Renal pelvis (tissue), 4 donors: ENCODE data around the gene EZR. TPM values are rescaled to one million over a fixed set of nuclear protein-coding genes. Genes with fewer than 3 reads are reported as not detected.

Experiments used
- DNase-seq: peaks from one replicate; pipeline ENCODE4 v3.0.0-alpha.2; 2013
- polyA plus RNA-seq, 3 donors: library from polyadenylated mRNA; unstranded; fragments of 120-200 nt; gene quantifications; one replicate each; pipeline ENCODE4 v1.2.1, GENCODE V29; 2013; ENCODE audit not compliant: insufficient read length in 3 of 3

Gene EZR
- polyA plus RNA-seq, 3 donors = 256 to 292 (median 274) TPM

DNA sequence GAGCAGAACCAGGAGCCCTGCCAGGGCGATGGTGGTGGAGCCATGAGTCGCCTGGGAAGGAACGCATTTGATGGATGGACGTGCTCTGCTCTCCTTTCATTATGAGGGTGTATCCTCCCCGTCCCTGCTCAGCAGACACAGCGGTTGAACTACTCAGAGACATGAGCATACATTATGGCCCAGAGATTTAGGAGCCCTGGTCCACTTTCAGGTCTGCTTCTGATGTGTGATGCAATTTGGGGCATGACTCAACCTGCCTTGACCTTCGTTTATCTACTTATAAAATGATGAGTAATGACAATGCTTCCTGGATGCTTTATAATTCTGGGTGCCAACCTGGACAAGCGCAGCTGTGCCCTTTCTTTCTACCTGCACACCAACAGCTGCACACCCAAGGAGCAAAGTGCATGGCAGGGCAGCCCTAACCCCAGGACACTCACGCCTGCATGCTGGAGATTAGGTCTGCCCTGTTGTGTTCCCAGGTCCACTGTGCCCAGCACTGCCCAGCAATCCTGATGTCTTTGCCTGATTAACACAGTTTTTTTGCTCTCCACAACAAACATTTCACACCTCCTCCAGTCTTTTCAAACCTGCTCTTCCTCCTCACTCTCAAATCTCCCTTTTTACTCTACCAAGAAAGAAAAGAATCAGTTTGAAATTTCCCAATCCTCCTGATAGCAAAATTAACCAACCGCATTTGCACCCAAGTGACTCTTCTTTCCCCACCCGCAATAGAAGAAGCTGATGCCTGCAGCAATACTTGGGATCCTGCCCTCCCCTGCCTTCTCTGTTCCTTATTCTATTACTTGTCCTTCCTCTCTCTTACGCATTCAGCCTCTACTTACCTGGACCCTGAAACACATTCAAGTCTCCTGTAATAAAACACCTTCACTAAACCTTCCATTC is 81.2 kb downstream of the EZR start:
- no peak for DNase-seq

DNA sequence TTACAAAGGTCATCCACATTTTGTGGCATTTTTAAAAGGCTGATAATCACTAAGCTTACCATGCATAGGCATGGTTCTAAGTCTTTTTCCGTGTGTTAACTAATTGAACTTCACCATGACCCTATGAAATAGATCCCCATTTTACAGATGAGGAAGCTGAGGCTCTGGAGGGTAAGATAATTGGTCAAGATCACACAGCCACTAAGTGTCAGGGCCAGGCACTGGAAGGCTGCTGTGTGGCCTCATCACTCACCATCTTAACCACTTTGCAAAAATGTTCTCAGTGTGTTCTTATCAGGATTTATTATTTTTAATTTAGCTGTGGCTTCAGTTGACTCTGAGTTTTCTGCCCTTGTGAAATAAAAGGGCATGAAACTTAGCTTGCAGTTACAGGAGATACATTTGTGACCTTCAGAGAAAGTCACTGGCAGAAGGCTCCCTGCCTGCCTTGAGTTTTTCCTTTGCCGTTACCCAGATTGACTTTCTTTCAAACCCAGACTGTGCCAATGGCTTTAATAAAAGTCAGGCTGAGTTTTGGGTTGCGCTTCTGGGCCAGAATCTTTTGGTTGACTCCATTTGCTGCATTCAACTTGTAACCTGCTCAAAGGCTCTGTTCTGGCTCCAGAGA is 82.0 kb downstream of the EZR start:
- no peak for DNase-seq

DNA sequence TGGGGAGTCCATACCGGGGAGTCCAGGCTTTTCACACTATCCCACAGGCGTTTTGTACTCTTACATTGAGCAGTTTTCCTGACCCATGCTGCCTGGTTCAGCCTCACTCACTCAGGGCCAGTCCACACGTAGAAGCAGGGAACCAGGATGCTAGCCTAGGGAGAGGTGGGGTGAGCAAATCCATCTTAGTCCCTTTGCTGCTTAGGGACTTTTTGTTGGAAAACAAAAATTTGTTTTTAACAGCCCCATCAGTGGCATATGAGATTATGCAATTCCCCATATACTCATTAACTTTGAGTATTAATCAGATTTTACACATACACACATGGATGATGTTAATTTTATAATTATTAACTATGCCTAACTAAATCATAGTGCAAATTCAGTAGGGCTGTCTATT is 84.2 kb downstream of the EZR start:
- DNase-seq = no peak

DNA sequence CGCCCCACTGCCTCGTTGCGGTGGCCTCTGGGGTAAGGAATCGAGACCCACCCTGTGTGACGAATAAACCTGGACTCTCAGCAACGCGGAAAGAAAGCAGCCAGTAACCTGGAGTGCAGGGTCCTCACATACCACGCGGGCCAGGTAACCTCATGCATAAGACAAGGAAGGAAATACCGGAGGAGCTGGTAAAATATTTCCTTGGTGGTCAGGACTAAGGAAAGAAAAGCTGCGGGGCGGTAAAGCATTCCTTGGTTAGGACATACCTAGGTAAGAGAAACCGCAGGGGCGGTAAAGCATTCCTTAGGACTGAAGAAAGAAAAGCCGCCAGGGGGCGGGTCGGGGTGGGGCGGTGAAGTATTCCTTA is 88.6 kb downstream of the EZR start:
- no peak for DNase-seq

DNA sequence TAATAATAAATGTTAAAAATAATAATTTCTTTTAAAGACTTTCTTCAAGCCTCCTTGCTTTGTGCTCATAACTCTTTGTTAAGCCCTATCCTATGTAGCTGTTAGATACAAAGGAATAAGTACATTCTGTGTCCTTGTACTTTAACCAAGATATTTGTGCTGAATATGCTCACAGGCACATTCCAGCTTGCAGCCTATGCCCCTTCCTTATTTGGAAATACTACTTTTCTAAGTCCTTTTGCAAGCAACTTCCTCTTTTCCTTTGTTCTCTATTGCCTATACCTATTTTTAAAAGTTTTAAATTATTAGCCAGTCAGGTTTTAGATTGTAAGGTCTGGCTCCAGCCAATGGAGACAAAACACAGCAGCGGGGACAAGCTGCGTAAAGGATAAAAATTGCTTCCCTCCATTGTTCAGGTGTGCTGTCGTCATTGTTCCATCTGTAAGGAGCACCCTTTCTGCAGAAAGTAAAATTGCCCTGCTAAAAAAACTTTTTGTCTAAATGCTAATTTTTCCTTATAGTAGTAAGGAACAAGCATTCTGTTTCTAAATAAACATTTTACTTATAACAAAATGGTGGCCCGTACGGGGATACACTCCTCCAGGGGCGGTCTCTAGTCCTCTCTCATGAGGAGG is 89.1 kb downstream of the EZR start:
- no peak for DNase-seq

DNA sequence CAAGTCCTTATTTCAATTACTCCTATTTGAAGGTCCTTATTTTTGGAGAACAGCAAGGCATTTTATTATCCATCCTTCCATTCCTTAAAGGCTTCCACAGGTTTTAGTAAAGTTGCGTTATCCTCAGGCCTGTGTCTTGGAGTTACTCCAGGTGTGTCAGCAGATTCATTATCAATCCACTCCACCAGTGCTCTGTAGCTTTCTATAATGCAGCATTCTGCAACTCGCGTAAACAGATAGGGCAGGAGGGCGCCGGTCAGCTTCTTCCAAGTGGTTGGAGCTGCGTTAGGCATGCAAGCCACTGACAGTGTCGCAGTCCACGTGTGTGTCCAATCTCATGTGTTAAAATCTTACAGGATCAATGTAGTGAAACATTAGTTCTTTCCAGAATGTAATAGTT is 93.5 kb downstream of the EZR start:
- no peak for DNase-seq

DNA sequence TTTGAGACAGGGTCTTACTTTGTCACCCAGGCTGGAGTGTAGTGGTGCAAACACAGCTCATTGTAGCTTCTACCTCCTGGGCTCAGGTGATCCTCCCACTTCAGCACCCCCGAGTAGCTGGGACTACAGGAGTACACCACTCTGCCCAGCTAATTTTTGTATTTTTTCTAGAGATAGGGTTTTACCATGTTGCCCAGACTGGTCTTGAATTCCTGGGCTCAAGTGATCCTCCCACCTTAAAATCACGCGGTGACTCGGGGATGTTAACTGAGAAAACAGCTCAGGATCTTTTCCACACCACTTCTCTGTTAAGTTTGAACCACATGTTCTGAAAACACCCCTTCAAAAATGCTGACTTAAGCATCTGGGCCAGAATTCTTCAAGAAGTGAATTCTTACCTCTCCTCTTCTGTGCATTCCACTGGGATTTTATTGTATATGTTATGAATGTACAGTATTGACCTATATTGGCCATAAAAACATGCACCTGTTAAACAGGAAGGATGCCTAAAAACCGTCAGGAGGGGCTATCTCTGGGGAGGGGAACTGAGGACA is 96.9 kb downstream of the EZR start:
- DNase-seq = no peak

DNA sequence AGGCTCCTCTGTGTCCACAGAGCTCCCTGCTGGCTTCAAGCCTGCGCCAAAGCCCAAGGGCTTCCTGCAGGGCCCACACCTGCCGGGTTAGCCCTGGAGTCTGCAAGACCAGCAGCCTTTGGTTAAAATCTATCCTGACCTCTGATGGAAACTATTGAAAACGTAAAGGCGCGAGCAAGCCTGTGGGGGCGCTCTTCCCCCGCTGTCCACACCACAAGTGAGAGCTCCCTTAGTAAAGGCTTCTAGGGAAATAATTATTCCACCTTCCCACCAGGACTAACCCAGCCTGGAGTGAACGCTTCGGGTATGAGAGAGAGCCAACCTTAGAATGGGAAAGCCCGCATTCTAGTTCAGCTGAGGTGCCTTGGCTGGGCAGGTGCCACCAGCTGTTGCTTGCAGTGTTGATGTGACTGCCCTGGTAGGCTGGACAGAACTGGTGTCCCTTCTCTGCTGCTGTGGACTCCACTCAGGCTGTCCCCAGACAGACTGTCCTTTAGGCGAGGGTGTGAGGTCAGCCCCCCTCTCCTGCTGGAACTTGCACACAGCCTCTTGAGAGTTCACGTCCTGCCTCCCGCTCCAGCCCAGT is 100.6 kb downstream of the EZR start:
- DNase-seq = peak; percentile 38

DNA sequence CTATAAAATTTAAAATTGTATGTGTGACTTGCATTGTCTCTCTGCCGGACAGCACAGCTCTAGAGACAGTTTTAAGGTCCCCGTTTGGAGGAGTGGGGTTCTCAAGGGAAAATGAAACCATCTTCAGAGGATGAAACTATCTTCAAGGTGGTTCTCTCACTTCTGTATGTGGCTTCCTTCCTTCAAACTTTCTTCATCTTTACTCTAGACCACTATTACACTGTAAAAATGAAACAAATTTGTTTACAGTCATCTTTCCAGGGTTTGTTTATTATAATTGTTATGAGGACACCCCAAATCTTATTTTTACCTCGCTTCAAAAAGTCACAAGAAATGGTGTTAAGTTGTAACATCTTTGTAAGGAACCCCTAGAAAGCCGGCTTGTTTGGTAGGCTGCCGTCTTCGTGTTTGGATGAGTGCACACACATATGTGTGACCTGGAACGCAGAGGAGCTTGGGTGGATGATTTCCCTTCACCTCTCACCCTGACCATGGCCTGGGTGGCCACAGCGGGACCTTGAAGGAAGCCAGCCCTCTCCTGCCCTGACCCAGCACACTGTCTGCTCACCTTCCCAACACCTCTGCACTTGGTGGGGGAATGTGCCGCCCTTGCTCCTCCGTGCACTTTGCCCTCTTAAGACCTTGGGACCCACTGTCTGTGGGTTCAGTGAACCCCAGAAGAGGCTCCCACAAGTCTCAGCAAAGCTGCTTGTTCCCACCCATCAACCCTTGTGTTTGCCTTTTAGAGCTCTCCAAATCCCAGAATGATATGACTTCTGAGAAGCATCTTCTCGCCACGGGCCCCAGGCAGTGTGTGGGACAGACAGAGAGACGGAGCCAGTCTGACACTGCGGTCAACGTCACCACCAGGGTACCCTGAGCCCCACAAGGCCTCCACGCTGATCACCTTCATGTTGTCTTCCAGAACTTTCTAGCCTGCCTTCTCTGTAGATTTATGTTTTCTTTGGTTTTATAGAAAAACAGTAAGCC is 101.5 kb downstream of the EZR start:
- DNase-seq = no peak

Other genes with a start within 250 kb of the EZR start
- 100 to 1,000 TPM; 151 to 177 (median 176) TPM for gene DYNLT1, start 174.6 kb downstream of the EZR start, polyA plus RNA-seq
- 1 to 10 TPM; 3.8 to 5.4 (median 5.0) TPM for gene SYTL3, start 169.3 kb downstream of the EZR start, polyA plus RNA-seq
- 10 to 100 TPM; 14.2 to 22.6 (median 17.8) TPM for gene RSPH3, start 180.8 kb upstream of the EZR start, polyA plus RNA-seq
- gene TAGAP, start 225.6 kb upstream of the EZR start, polyA plus RNA-seq = under 1 TPM; 0.58 to 0.71 (median 0.64) TPM